B cell (primary cell): Measurements from ENCODE around the gene ZNHIT2.

Source experiments
- CTCF ChIP-seq: fragments of 200-600 bp; IDR thresholded peaks from one replicate; pipeline ENCODE4 v1.8.0; 2022; ENCODE audit warnings: antibody characterized with exemption, mild to moderate bottlenecking
- EZH2 ChIP-seq: IDR thresholded peaks from 2 replicates; pipeline ENCODE4 v1.6.1; 2012; ENCODE audit warnings: borderline replicate concordance, low read depth, mild to moderate bottlenecking, moderate library complexity, low read length; ENCODE audit not compliant: insufficient read depth, poor library complexity, severe bottlenecking

- TF ChIP-seq EZH2 = no peak
- TF ChIP-seq CTCF = no peak
Observed at GRCh38 chr11:65131417-65131776, 13.9 kb upstream of the ZNHIT2 start.
